NK-92 (cell line): ENCODE data around the gene LURAP1L.
"Not testable (repeated sequence)": the region's sequence is repeated elsewhere in the genome, so short reads cannot be mapped to it uniquely, and the experiment has no call there.

Source experiments
- DNase-seq: peaks from one replicate; lab custom pipeline; 2025; ENCODE audit not compliant: unreplicated experiment; lab: John Stamatoyannopoulos, UW

The LURAP1L gene

DNA sequence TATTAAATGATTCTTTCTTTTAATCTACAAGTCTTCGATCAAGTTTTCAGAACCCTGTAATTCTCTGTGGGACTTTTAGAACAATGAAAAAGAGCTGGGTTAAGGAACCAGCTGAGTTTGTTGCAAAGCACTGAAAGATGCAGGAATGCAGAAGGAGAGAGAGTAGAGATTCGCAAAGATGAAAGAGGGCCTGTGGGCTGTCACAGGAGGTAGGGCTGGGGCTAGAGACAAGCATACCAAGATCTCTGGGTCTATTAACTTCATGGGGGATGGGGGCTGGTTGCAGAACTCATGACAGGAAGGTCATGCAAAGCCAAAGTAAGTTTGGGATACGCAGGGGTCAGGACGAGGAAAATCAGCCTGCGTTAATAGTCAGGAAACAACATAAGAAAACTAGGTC lies 81.8 kb downstream of the LURAP1L start:
- DNase-seq: no peak

DNA sequence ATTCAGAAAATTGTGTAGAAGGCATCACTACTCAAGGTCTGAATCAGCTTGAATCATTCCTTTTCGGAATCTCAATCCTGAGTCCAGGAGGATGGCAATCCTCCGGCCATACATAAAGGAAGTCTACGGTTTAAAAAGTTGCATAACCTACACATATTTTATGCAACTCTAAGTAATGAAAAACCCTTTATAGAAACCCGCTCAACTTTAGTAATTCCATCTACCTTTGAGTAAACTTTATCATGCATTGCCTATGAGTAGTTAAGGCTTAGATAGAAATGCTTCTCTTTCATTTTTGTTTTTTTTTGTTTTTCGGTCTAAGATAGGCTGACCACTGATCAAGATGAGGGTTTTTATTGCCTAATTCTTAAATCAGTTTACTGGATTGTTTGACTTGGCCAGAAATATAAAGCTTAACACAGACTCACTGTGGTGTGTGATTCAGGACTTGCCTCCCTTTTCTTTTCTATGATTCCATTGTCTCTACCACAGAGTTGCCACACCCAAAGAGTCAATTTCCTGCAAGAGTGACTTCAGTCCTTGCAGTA lies 85.0 kb downstream of the LURAP1L start:
- DNase-seq: no peak

DNA sequence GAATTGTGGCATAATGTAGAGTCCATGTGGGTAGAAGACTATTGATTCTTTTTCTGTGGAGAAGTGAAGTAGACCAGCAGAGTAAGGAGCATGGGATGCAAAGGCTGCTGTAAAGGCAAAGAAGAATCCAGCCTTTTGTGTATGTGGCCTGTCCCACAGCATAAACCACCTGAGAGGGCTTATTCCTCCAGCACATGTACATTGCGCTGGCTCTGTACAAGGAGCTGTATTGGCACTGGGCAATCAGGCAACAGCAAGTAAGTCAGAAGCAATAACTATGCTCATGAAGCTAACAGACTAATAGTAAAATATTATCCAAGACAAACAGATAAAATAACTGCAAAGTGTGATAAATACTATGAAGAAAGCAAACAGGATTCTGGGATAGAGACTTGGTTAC lies 86.2 kb downstream of the LURAP1L start:
- no peak for DNase-seq

DNA sequence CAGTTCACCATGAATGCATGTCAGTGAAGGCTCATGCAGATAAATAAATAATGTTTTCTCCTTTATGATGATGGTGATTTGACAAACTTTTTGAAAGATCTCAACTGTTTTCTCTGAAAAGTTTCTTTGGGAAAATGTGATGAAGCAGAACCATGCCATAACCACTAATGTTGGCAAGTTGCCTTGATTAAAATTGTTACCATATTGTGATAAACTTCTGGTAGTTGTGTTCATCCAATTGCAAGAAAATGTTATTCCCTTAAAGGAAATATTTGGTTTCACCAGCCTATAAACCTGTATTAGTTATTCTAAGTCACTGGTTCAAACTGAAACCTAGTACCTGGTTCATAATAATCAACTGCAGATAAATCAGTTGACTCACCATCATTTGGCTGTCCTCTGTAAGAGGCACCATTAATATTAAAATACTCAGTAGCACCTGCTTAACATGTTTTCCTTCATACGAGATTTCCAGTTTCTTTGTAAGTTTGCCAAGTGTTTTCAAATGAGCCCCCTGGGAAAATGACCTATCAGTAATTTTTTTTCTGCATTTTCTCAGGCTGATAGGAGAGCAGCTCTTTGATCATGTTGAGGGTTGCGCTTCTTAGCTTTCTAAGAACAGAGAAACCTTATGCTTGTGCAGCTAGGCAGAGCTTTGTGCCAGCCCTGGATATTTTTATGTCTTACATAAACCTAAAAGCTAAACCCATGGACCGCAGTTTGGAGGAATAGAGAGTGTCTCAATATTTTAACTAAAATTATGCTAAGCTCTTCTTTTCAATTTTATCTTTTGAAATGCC lies 88.0 kb downstream of the LURAP1L start:
- DNase-seq: no peak

DNA sequence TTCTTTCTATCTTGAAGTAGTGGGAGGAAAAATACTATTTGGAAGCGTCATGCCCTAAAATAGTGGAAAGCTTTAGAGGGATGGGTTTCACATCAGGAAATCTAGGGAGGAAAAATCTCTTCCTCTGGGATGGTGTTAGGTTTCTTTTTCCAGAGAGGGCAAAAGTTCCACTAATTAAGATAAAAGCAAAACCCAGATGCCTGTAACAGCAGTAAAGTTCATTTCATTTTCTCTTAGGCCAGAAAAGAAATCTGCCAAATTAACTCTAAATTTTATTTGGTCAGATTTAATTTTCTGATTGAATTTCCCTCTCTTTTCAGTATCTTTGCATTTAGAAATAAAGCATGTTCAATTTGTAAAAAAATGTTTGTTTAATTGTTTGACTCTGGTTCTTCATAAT lies 88.8 kb downstream of the LURAP1L start:
- no peak for DNase-seq

DNA sequence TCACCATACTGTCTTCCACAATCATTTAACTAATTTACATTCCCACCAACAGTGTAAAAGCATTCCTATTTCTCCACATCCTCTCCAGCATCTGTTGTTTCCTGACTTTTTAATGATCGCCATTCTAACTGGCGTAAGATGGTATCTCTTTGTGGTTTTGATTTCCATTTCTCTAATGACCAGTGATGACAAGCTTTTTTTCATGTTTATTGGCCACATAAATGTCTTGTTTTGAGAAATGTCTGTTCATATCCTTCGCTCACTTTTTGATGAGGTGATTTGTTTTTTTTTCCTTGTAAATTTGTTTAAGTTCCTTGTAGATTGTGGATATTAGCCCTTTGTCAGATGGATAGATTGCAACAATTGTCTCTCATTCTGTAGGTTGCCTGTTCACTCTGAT lies 90.6 kb downstream of the LURAP1L start:
- not testable (repeated sequence) for DNase-seq
